Gastrocnemius medialis (tissue), 4 donors: ENCODE measurements around the gene NPTX1. TPM values are rescaled to one million over a fixed set of nuclear protein-coding genes. Genes with fewer than 3 reads are reported as not detected.

Source experiments
- ATAC-seq, 2 donors: fragments of 150-250 bp; one replicate each; pipeline ENCODE4 v1.9.1; 2016
- DNase-seq, 2 donors: peaks; one replicate each; pipeline ENCODE4 v3.0.0-alpha.2; 2019
- H3K27ac ChIP-seq, 4 donors: fragments of 200-600 bp; sonication (generic); 1 replicate in 1 of 4; 2 replicates in 3 of 4; pipeline ENCODE4 v1.5.1; 2016 to 2018; ENCODE audit warnings: mild to moderate bottlenecking in 2 of 4, moderate library complexity in 1 of 4
- H3K27me3 ChIP-seq, 3 donors: fragments of 200-600 bp; sonication (generic) in 2 of 3; 1 replicate in 1 of 3; 2 replicates in 2 of 3; pipeline versions ENCODE4 v1.5.1 to v1.6.0; 2016 to 2019; ENCODE audit warnings: mild to moderate bottlenecking in 1 of 3, moderate library complexity in 1 of 3
- H3K36me3 ChIP-seq, 2 donors: fragments of 200-600 bp; sonication (generic) in 1 of 2; one replicate each; pipeline ENCODE4 v1.5.1; 2017 to 2018
- H3K4me1 ChIP-seq, 2 donors: fragments of 200-600 bp; sonication (generic) in 1 of 2; one replicate each; pipeline ENCODE4 v1.5.1; 2016 to 2017; ENCODE audit warnings: mild to moderate bottlenecking in 2 of 2
- H3K4me3 ChIP-seq, 4 donors: fragments of 200-600 bp; sonication (generic) in 3 of 4; 1 replicate in 1 of 4; 2 replicates in 3 of 4; pipeline ENCODE4 v1.5.1; 2016 to 2019; ENCODE audit warnings: mild to moderate bottlenecking in 2 of 4
- H3K9me3 ChIP-seq, 3 donors: fragments of 200-600 bp; sonication (generic) in 2 of 3; 1 replicate in 1 of 3; 2 replicates in 2 of 3; pipeline ENCODE4 v1.5.1; 2016 to 2019
- CTCF ChIP-seq, 5 experiments: fragments of 450-650 bp in 3 of 5; fragments of 200-600 bp in 2 of 5; sonication (generic) in 2 of 5; IDR thresholded peaks in 4 of 5; conservative IDR thresholded peaks in 1 of 5; 1 replicate in 4 of 5; 2 replicates in 1 of 5; pipeline ENCODE4 v1.5.1; 2016 to 2019; ENCODE audit warnings: antibody characterized with exemption in 5 of 5, mild to moderate bottlenecking in 3 of 5, moderate library complexity in 3 of 5
- POLR2A ChIP-seq, 2 donors: fragments of 450-650 bp; IDR thresholded peaks; one replicate each; pipeline ENCODE4 v1.6.1; 2017; ENCODE audit warnings: antibody characterized with exemption in 2 of 2, mild to moderate bottlenecking in 2 of 2, moderate library complexity in 2 of 2
- in situ Hi-C, 4 donors: fragments of 200-750 bp; cut with MboI; loops; one replicate each; pipeline versions ENCODE4 v1.15.0 to v1.8.0; 2017; ENCODE audit warnings: low sequenced_read_pairs in 4 of 4
- intact Hi-C: fragments of 100-400 bp; cut with DNase I; formaldehyde crosslinking; loops from one replicate; pipeline ENCODE4 v1.15.1; 2023; ENCODE audit warnings: low total_unique reads
- total RNA-seq, 4 donors: library from RNA; depleted of rRNA; stranded (reverse); fragments of >200 nt; gene quantifications; one replicate each; pipeline versions ENCODE4 v1.1.0 to v1.2.3, GENCODE V29; 2016

NPTX1 gene
- total RNA-seq, 4 donors from 2014 or later = 0.07 to 2.4 (median 0.21) TPM

GRCh38 chr17:80443916-80444643, 32.3 kb downstream of the NPTX1 start:
- intact Hi-C loops = no loop called here

GRCh38 chr17:80443498-80443897, 32.9 kb downstream of the NPTX1 start:
- no peaks in the 10 kb centered on the region for H3K4me1 ChIP-seq
- no peaks in the 10 kb centered on the region for H3K27me3 ChIP-seq
- no peaks in the 10 kb centered on the region for H3K9me3 ChIP-seq
- DNase-seq (no peak), ATAC-seq (no peak)
- TF ChIP-seq CTCF (IDR thresholded peaks at IDR 0.05 in 4 of 5, conservative IDR thresholded peaks at IDR 0.05 in 1 of 5) (no peak), POLR2A (IDR thresholded peaks at IDR 0.05) (no peak)
- in situ Hi-C loops (no loop called here), intact Hi-C loops (no loop called here)
- H3K4me3 ChIP-seq = no peak overlapping the region
- H3K36me3 ChIP-seq = no peaks in the 10 kb centered on the region
- H3K27ac ChIP-seq = no peak overlapping the region

More at GRCh38 chr17:80443916-80444643, 32.3 kb downstream of the NPTX1 start:
- Histone ChIP-seq H3K27me3 (no peaks in the 10 kb centered on the region), H3K27ac (no peak overlapping the region), H3K4me1 (no peaks in the 10 kb centered on the region), H3K9me3 (no peaks in the 10 kb centered on the region), H3K4me3 (no peak overlapping the region), H3K36me3 (no peaks in the 10 kb centered on the region)
- no peak for TF ChIP-seq POLR2A (IDR thresholded peaks at IDR 0.05)
- TF ChIP-seq CTCF (IDR thresholded peaks at IDR 0.05 in 4 of 5, conservative IDR thresholded peaks at IDR 0.05 in 1 of 5) = no peak
- no peak for DNase-seq
- in situ Hi-C loops = no loop called here
- ATAC-seq = no peak

- H3K4me1 ChIP-seq = no peaks in the 10 kb centered on the region
- DNase-seq (no peak), ATAC-seq (no peak)
- H3K36me3 ChIP-seq = no peaks in the 10 kb centered on the region
- H3K27me3 ChIP-seq = no peaks in the 10 kb centered on the region
- intact Hi-C loops (no loop called here), in situ Hi-C loops (no loop called here)
- TF ChIP-seq POLR2A (IDR thresholded peaks at IDR 0.05) = no peak
- TF ChIP-seq CTCF (IDR thresholded peaks at IDR 0.05 in 4 of 5, conservative IDR thresholded peaks at IDR 0.05 in 1 of 5) = no peak
- no peak overlapping the region for H3K4me3 ChIP-seq
- H3K9me3 ChIP-seq = no peaks in the 10 kb centered on the region
- no peak overlapping the region for H3K27ac ChIP-seq
These were observed 33.6 kb downstream of the NPTX1 start for GRCh38 chr17:80442764-80443163.

- DNase-seq = no peak
- no peaks in the 10 kb centered on the region for H3K9me3 ChIP-seq
- in situ Hi-C loops (no loop called here), intact Hi-C loops (no loop called here)
- no peaks in the 10 kb centered on the region for H3K27me3 ChIP-seq
- no peak overlapping the region for H3K27ac ChIP-seq
- H3K4me1 ChIP-seq = no peaks in the 10 kb centered on the region
- no peak for ATAC-seq
- TF ChIP-seq POLR2A (IDR thresholded peaks at IDR 0.05) (no peak), CTCF (IDR thresholded peaks at IDR 0.05 in 4 of 5, conservative IDR thresholded peaks at IDR 0.05 in 1 of 5) (no peak)
- H3K36me3 ChIP-seq = no peaks in the 10 kb centered on the region
- H3K4me3 ChIP-seq = no peak overlapping the region
These were observed 34.1 kb downstream of the NPTX1 start for GRCh38 chr17:80442323-80442659.
